Karpas-422 (cell line): ENCODE measurements around the gene PDPR. TPM values are rescaled to one million over a fixed set of nuclear protein-coding genes. Genes with fewer than 3 reads are reported as not detected.
"Not testable (repeated sequence)": the region's sequence is repeated elsewhere in the genome, so short reads cannot be mapped to it uniquely, and the experiment has no call there.

ENCODE experiments used
- DNase-seq: peaks from one replicate; pipeline ENCODE4 v3.0.0-alpha.2; 2015
- H2AFZ ChIP-seq: fragments of 200-600 bp; sonication (generic); 2 replicates; pipeline ENCODE4 v1.6.1; 2014; ENCODE audit warnings: antibody characterized with exemption, low read length, mixed read lengths
- H3K27ac ChIP-seq: fragments of 200-600 bp; sonication (generic); 2 replicates; pipeline ENCODE4 v1.5.1; 2014; ENCODE audit warnings: mild to moderate bottlenecking, low read length, moderate library complexity
- H3K27me3 ChIP-seq: fragments of 200-600 bp; sonication (generic); 2 replicates; pipeline ENCODE4 v1.6.1; 2014; ENCODE audit warnings: low read length, mixed read lengths
- H3K36me3 ChIP-seq: fragments of 200-600 bp; sonication (generic); 2 replicates; pipeline ENCODE4 v1.6.1; 2014; ENCODE audit warnings: low read length, mixed read lengths; ENCODE audit not compliant: insufficient read depth
- H3K4me1 ChIP-seq: fragments of 200-600 bp; sonication (generic); 2 replicates; pipeline ENCODE4 v1.6.1; 2014; ENCODE audit warnings: mild to moderate bottlenecking, low read length, mixed read lengths
- H3K4me2 ChIP-seq: fragments of 200-600 bp; sonication (generic); 2 replicates; pipeline ENCODE4 v1.6.1; 2014; ENCODE audit warnings: low read length, low read depth, mild to moderate bottlenecking; ENCODE audit not compliant: poor library complexity, severe bottlenecking
- H3K4me3 ChIP-seq: fragments of 200-600 bp; sonication (generic); 2 replicates; pipeline ENCODE4 v1.5.1; 2014; ENCODE audit warnings: mild to moderate bottlenecking, antibody characterized with exemption, low read length, mixed read lengths
- H3K79me2 ChIP-seq: fragments of 200-600 bp; sonication (generic); 2 replicates; pipeline ENCODE4 v1.6.1; 2014; ENCODE audit warnings: mild to moderate bottlenecking, low read length, mixed read lengths
- H3K9ac ChIP-seq: fragments of 200-600 bp; sonication (generic); 2 replicates; pipeline ENCODE4 v1.6.0; 2014; ENCODE audit warnings: low read length
- H3K9me2 ChIP-seq: fragments of 200-600 bp; sonication (generic), shearing (Covaris generic); replicated peaks from 2 replicates; pipeline ENCODE4 v1.6.0; 2014; ENCODE audit warnings: mild to moderate bottlenecking, low read length, moderate library complexity; ENCODE audit not compliant: insufficient read depth
- H3K9me3 ChIP-seq: fragments of 300-700, 200-600 bp; sonication (generic); 2 replicates; pipeline ENCODE4 v1.6.1; 2014; ENCODE audit warnings: low read length, mixed read lengths
- H4K20me1 ChIP-seq: fragments of 200-600 bp; sonication (generic); 2 replicates; pipeline ENCODE4 v1.6.1; 2014; ENCODE audit warnings: mild to moderate bottlenecking, antibody characterized with exemption, low read length, low read depth; ENCODE audit not compliant: insufficient read depth
- total RNA-seq: library from RNA; depleted of rRNA; stranded (reverse); fragments of >200 nt; shearing (Covaris generic); gene quantifications from 2 replicates; pipeline ENCODE4 v1.2.3, GENCODE V29; 2014; ENCODE audit warnings: low replicate concordance

Gene PDPR
- total RNA-seq, 1 experiment from 2014 or later = 14.7 TPM

GRCh38 chr16:70188608-70188915 is 74.4 kb downstream of the PDPR start:
- H3K4me1 ChIP-seq, H3K4me2 ChIP-seq, H3K27me3 ChIP-seq, H3K9me2 ChIP-seq, H3K9ac ChIP-seq, H3K27ac ChIP-seq, H3K36me3 ChIP-seq, DNase-seq, H3K9me3 ChIP-seq, H3K79me2 ChIP-seq, H3K4me3 ChIP-seq, H4K20me1 ChIP-seq, H2AFZ ChIP-seq: not testable (repeated sequence)

DNA sequence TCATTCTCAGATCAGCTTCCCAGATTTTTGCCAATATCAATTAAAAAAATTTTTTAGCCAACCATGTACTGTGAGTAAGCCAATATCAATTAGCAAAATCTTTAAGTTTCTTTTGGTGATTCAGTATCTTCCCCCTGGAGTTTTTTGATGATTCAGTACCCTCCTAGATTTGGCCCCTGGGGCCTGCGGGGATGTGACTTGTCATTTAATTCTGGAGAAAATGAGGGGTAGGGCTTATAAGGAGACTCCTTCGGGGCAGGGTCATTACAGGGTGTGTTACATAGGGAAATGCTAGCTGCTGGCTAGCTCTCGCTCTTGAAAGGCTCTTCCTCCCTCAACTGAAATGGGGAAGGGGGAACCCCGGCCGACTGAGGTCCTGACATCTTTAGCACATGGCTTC is 76.4 kb downstream of the PDPR start:
- not testable (repeated sequence) for H3K4me2 ChIP-seq, H3K9ac ChIP-seq, DNase-seq, H3K9me2 ChIP-seq, H3K4me1 ChIP-seq, H3K9me3 ChIP-seq, H4K20me1 ChIP-seq, H3K36me3 ChIP-seq, H3K79me2 ChIP-seq, H3K4me3 ChIP-seq, H2AFZ ChIP-seq, H3K27ac ChIP-seq, H3K27me3 ChIP-seq

DNA sequence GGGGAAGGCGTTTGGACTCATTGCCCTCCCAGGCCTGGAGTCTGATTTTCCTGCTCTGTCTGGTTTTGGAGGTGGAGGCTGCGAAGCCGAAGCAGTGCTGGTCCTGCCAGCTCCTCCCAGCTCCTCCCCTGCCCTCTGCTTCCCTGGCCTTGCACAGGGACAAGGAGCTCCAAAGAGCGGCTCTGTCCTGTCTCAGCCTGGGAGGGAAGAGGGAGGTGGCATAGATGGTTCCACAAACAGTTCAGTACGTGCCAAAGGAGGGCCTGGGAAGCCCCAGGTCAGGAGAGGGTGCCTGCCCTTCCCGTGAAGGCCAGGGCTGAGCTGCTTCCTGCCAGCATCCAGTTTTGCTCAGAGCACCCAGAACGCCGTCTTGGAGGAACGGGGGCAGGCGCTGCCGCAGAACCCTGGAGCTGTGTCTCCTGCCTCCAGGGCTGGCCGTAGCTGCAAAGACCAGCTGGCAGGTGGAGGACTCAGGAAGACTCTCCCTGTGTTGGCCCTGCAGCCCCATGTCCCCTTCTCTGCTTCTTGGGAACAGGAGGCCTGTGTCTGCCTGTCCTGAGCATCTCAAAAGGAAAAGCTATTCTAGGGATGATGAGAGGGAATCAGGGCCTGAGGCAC is 82.7 kb downstream of the PDPR start:
- H4K20me1 ChIP-seq, H3K9me3 ChIP-seq, DNase-seq, H3K4me3 ChIP-seq, H3K9ac ChIP-seq, H3K9me2 ChIP-seq, H3K36me3 ChIP-seq, H3K27me3 ChIP-seq, H2AFZ ChIP-seq, H3K79me2 ChIP-seq, H3K4me2 ChIP-seq, H3K27ac ChIP-seq, H3K4me1 ChIP-seq: not testable (repeated sequence)

- not testable (repeated sequence) for DNase-seq, H3K9me2 ChIP-seq, H4K20me1 ChIP-seq, H3K9ac ChIP-seq, H3K4me1 ChIP-seq, H3K79me2 ChIP-seq, H3K27me3 ChIP-seq, H3K4me2 ChIP-seq, H3K36me3 ChIP-seq, H2AFZ ChIP-seq, H3K4me3 ChIP-seq, H3K9me3 ChIP-seq, H3K27ac ChIP-seq
Measured at GRCh38 chr16:70197611-70198010, 83.5 kb downstream of the PDPR start.

GRCh38 chr16:70198230-70198629 is 84.1 kb downstream of the PDPR start:
- H3K36me3 ChIP-seq, H3K4me1 ChIP-seq, H2AFZ ChIP-seq, H3K79me2 ChIP-seq, H3K9me3 ChIP-seq, H3K4me2 ChIP-seq, H3K27me3 ChIP-seq, H3K9ac ChIP-seq, H4K20me1 ChIP-seq, H3K9me2 ChIP-seq, H3K4me3 ChIP-seq, DNase-seq, H3K27ac ChIP-seq: not testable (repeated sequence)

GRCh38 chr16:70198666-70199065 is 84.5 kb downstream of the PDPR start:
- H3K9me2 ChIP-seq, H3K27ac ChIP-seq, H3K27me3 ChIP-seq, H2AFZ ChIP-seq, H3K4me1 ChIP-seq, H3K9ac ChIP-seq, H3K79me2 ChIP-seq, H3K9me3 ChIP-seq, H3K4me2 ChIP-seq, DNase-seq, H4K20me1 ChIP-seq, H3K36me3 ChIP-seq, H3K4me3 ChIP-seq: not testable (repeated sequence)

DNA sequence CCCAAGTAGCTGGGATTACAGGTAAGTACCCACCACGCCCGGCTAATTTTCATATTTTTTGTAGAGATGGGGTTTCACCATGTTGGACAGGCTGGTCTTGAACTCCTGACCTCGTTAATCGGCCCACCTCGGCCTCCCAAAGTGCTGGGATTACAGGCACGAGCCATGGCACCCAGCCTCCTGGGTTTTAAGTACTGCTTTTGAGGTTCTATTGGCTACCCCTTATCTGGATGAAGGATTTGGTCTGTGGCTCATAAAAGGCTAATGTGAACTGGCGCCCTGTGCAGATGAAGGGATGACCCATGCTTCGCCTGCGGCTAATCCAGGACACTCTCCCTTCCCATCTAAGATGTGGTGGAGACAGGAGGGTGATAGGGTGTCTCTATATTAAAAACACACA is 85.0 kb downstream of the PDPR start:
- H3K27me3 ChIP-seq, H3K9me3 ChIP-seq, H3K36me3 ChIP-seq, H3K4me3 ChIP-seq, H4K20me1 ChIP-seq, H3K9ac ChIP-seq, H3K4me1 ChIP-seq, H3K9me2 ChIP-seq, DNase-seq, H3K4me2 ChIP-seq, H3K27ac ChIP-seq, H3K79me2 ChIP-seq, H2AFZ ChIP-seq: not testable (repeated sequence)

DNA sequence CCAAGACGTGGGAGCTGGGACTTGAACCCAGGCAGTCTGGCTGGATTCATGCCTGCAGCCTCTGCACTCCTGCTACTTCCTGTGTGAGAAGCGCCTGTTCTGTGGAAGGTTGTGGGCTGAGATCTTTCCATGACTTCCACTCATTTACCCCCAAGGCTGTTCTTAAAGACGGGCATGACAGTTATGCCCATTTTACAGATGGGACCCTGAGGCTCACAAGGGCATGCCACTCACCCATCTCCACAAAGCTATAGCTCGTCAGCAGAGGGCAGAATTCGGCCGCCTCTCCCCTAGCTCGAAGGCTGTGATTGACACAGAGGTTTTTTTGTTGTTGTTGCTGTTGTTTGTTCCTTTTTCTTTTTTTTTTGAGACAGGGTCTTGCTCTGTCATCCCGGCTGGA is 85.9 kb downstream of the PDPR start:
- H3K27me3 ChIP-seq, H3K36me3 ChIP-seq, H3K9ac ChIP-seq, H3K4me1 ChIP-seq, H3K27ac ChIP-seq, H3K4me3 ChIP-seq, H3K4me2 ChIP-seq, H3K9me3 ChIP-seq, H2AFZ ChIP-seq, H3K9me2 ChIP-seq, H4K20me1 ChIP-seq, DNase-seq, H3K79me2 ChIP-seq: not testable (repeated sequence)

GRCh38 chr16:70203508-70203907 is 89.4 kb downstream of the PDPR start:
- H3K27ac ChIP-seq, H3K9me2 ChIP-seq, H3K9ac ChIP-seq, H3K4me1 ChIP-seq, H3K4me3 ChIP-seq, H4K20me1 ChIP-seq, H3K36me3 ChIP-seq, DNase-seq, H3K27me3 ChIP-seq, H3K79me2 ChIP-seq, H3K4me2 ChIP-seq, H2AFZ ChIP-seq, H3K9me3 ChIP-seq: not testable (repeated sequence)
